ENCODE results near the gene TMEM181.

DNA sequence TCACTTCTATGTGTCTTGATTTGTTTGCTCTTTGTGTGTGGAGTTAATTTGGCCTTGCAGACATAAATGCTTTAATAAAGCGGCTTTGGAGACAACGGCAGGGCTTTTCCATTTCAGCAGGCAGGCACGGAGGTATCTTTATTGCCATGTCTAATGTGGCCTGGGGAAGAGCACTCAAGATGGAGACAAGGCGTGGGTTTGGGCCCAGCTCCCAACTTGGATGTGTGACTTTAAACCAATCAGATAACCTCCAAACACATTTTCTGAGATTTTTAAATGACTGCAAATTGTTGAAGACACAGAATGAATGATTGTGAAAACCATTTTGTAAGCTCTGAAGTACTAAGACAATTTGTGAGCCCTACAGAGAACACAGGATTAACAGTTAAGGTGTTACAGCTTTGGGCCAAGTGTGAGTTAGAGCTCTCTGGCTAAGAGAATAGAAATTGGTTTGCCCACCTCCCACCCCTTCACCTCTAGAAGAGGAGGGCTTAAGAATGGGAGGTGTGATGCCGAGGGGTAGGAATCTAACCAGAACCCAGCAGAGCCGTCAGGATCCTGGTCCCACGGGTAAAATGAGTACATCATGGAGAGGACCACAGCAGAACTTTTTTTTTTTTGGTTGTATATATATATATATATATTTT, 75.7 kb downstream of the TMEM181 start:
- TF ChIP-seq POLR2A (IDR thresholded peaks at IDR 0.05) = no peak
- TF ChIP-seq, protein P1, sequence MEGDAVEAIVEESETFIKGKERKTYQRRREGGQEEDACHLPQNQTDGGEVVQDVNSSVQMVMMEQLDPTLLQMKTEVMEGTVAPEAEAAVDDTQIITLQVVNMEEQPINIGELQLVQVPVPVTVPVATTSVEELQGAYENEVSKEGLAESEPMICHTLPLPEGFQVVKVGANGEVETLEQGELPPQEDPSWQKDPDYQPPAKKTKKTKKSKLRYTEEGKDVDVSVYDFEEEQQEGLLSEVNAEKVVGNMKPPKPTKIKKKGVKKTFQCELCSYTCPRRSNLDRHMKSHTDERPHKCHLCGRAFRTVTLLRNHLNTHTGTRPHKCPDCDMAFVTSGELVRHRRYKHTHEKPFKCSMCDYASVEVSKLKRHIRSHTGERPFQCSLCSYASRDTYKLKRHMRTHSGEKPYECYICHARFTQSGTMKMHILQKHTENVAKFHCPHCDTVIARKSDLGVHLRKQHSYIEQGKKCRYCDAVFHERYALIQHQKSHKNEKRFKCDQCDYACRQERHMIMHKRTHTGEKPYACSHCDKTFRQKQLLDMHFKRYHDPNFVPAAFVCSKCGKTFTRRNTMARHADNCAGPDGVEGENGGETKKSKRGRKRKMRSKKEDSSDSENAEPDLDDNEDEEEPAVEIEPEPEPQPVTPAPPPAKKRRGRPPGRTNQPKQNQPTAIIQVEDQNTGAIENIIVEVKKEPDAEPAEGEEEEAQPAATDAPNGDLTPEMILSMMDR (IDR thresholded peaks at IDR 0.05) = no peak
